CD4-positive, alpha-beta T cell treated with Interleukin-1 beta for 1 hour (primary cell): Measurements from ENCODE around the gene SPDYE6.
"Not testable (repeated sequence)": the region's sequence is repeated elsewhere in the genome, so short reads cannot be mapped to it uniquely, and the experiment has no call there.

Experiments used
- DNase-seq, 2 donors: peaks; one replicate each; pipeline ENCODE4 v3.0.0-alpha.2; 2020 to 2022

SPDYE6 gene

GRCh38 chr7:102363549-102364393 is 7.5 kb upstream of the SPDYE6 start:
- peak; percentile 97 for DNase-seq

- DNase-seq = not testable (repeated sequence)
These were observed 9.3 kb downstream of the SPDYE6 start for GRCh38 chr7:102346983-102347382.

- not testable (repeated sequence) for DNase-seq
These were observed 15.5 kb downstream of the SPDYE6 start for GRCh38 chr7:102340599-102341368.

- DNase-seq = not testable (repeated sequence)
These were observed 18.8 kb downstream of the SPDYE6 start for GRCh38 chr7:102337420-102337819.

GRCh38 chr7:102337002-102337401 is 19.2 kb downstream of the SPDYE6 start:
- not testable (repeated sequence) for DNase-seq

- DNase-seq = not testable (repeated sequence)
These were observed 20.7 kb downstream of the SPDYE6 start for GRCh38 chr7:102335574-102335973.

GRCh38 chr7:102330666-102331460 is 25.4 kb downstream of the SPDYE6 start:
- not testable (repeated sequence) for DNase-seq

GRCh38 chr7:102329366-102329765 is 26.9 kb downstream of the SPDYE6 start:
- not testable (repeated sequence) for DNase-seq

GRCh38 chr7:102328863-102329262 is 27.4 kb downstream of the SPDYE6 start:
- not testable (repeated sequence) for DNase-seq

GRCh38 chr7:102327183-102327582 is 29.1 kb downstream of the SPDYE6 start:
- DNase-seq = not testable (repeated sequence)

GRCh38 chr7:102326157-102326889 is 29.9 kb downstream of the SPDYE6 start:
- DNase-seq = no peak

- DNase-seq = not testable (repeated sequence)
These were observed 31.1 kb downstream of the SPDYE6 start for GRCh38 chr7:102325106-102325505.

GRCh38 chr7:102323914-102324195 is 32.4 kb downstream of the SPDYE6 start:
- DNase-seq = no peak

- DNase-seq = no peak
These were observed 34.0 kb downstream of the SPDYE6 start for GRCh38 chr7:102322202-102322715.

GRCh38 chr7:102321351-102322201 is 34.7 kb downstream of the SPDYE6 start:
- peak; percentile 4 to 28 for DNase-seq

GRCh38 chr7:102320601-102321350 is 35.5 kb downstream of the SPDYE6 start:
- DNase-seq = no peak

GRCh38 chr7:102320181-102320580 is 36.1 kb downstream of the SPDYE6 start:
- no peak for DNase-seq

- DNase-seq = no peak
These were observed 36.6 kb downstream of the SPDYE6 start for GRCh38 chr7:102319671-102320070.

- DNase-seq = no peak
These were observed 37.7 kb downstream of the SPDYE6 start for GRCh38 chr7:102318482-102318971.
